HG03558 (cell line): Measurements from ENCODE around the gene ALDH3B2.
"Not testable (repeated sequence)": the region's sequence is repeated elsewhere in the genome, so short reads cannot be mapped to it uniquely, and the experiment has no call there.

Source experiments
- ATAC-seq: cut with Tn5 transposase; IDR thresholded peaks from one replicate; pipeline ENCODE4 v1.9.1; 2021; ENCODE audit warnings: moderate number of reproducible peaks; ENCODE audit not compliant: unreplicated experiment; ENCODE audit errors: extremely low read depth

Gene ALDH3B2

DNA sequence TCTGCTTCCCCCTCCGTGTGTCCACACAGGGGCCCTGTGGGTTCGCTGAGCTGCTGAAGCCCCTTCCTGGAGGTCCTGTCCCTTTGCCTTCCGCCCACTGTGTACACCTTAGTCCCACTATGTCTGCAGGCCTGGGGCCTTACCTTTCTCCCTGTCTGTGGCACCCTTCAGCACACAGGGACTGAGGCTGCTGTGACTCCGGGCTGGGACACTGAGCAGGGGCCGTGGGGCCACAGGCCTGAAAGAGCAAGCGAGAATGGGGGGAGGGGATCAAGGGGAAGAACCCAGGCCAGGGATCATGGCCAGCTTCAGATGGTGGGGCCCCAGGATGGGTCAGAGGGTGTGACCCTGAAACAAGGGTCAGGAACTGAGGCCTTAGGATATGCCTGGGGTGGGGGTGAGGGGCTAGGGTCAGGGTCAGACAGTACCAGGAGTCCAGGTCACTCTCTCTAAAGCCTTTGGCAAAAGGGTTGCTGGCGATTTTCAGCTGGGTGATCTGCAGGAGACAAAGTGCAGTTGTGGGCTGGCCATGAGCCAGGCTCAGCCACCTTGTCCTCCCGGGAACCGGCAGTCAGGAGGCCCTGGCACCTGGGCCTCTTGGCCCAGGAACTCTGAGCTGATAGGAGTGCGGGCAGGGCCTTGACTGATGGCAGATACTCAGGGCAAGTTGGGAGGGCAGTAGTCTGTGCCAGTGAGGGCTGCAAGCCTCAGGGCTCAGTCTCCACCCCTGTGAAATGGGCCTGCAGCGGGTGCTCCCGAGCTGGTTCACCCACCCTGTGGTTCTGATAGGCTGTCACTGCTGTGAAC lies 42.0 kb downstream of the ALDH3B2 start:
- no peak for ATAC-seq

DNA sequence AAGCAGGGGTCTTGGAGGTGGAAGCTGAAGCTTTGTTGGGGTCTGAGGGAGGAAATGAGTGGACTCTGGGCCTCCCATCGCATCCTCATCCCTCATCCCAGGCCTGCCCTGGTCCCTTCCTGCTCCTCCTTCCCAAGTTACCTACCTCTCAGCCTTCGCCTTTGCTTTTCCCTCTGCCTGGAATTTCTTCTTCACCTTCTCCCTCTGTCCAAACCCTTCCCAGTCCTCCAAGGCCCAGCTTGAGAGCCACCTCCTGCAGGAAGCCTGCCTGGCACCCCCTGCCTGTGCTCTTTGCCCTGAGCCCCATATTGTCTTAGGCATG lies 42.6 kb downstream of the ALDH3B2 start:
- ATAC-seq, result no peak

DNA sequence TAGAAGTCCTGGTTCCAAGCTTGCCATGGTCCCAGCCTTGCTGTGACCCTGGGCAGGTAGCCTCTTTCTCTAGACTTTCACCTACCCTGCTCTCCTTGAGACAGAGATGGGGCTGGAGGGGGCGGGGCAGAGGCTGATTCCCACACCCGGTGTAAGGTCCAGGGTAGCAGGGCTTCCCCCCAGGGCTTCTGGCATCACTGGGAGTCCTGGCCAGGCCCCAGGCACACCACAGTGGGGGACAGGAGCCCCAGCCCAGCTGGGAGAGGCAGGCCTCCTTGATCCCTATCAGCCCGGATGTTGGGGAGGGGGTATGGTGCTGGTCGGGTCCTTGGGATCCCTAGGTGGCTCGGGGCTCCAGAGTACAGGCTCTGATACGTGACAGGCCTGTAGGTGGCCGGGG lies 43.0 kb downstream of the ALDH3B2 start:
- ATAC-seq, result no peak

DNA sequence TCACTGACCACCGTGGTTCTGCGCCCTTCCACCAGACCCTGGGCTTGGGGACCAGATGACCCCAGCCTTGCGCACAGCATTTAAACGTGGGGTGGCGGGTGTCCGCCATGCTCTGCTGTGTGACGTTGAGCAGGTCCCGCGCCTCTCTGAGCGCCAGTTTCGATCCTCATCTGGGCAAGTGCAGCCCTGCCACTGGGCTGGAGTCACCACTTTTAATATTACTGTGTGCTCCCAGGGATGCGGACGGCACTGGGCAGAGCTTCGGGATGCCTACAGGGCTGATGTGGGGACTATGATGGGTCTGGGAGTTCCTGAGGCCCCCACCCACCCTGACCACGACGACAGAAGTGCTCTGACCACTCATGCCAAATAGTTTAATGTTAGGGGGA lies 43.5 kb downstream of the ALDH3B2 start:
- ATAC-seq, result no peak

DNA sequence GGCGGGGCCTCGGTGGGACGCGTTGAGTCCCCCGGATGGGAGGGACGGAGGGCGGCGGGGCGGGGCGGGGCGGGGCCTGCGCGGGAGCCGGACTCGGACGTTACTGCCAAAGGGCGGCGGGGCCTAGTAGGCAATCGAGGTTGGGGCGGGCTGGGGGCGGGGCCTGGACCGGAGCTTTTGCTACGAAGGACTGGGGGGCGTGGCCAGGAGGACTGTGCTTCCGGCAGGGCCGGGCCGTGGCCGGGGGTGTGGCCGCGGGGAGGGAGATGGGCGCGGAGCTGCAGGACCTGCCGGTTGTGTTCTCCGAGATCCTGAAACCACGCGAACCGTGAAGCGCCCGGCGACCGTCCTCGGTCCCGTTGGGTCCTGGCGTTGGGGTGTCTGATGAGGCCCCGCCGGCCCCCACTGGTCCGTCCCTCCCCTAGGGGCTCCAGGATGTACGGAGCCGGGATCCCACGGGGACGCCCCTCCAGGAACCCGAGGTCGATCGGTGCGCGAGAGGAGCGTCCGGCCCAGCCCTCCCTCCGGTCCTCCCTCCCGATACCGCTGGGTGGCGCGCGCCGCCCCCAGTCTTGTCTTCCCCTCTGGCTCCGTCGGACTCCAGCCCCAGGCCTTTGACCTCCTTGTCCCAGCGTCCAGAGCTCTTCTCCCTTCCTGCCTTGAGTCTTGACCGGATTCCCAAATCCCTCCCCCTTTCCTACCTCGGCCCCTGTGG lies 44.0 kb downstream of the ALDH3B2 start:
- ATAC-seq, result peak; percentile 32

DNA sequence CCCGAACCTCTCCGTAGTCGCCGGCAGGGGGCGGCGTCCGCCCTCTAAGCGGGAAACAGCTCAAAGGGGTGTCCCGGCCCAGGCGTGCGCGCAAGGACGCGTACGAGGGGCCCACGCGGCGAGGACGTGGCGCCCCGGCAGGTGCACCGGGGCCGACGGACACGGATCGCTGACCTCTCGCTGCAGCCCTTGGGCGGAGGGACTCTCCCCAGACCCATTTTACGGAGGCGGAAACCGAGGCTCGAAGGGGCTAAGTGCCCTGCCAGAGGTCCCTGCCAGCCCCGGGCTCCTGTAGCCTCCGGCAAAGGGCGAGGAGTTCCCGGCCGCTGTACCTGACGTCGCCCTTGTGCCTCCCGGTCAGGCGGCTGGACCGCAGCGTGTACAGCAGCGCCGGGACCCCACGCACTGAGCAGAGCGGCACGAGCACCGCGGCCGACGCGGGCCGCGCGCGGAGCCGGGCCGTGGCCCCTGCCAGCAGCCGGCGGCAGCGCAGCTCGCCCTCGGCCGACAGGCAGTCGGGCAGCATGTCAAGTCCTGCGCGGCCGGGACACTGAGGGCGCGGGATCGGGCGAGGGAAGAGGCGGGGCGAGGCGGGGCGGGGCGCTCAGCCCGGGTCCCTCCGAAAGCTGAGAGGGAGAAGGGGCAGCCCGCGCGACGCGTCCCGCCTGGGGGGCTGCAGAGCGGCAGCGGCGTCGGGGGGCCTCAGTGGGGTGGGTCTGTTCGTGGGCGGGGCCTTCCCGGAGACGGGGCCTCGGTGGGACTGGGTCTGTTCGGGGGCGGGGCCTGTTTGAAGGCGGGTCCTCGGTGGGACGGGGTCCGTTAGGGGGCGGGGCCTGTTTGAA lies 44.8 kb downstream of the ALDH3B2 start, which contains the start of gene NUDT8:
TSS of gene NUDT8 (minus strand) at position 552 of the 842 bp plus-strand sequence. CDS start at position 526, 26 bp downstream.
- ATAC-seq, result no peak

DNA sequence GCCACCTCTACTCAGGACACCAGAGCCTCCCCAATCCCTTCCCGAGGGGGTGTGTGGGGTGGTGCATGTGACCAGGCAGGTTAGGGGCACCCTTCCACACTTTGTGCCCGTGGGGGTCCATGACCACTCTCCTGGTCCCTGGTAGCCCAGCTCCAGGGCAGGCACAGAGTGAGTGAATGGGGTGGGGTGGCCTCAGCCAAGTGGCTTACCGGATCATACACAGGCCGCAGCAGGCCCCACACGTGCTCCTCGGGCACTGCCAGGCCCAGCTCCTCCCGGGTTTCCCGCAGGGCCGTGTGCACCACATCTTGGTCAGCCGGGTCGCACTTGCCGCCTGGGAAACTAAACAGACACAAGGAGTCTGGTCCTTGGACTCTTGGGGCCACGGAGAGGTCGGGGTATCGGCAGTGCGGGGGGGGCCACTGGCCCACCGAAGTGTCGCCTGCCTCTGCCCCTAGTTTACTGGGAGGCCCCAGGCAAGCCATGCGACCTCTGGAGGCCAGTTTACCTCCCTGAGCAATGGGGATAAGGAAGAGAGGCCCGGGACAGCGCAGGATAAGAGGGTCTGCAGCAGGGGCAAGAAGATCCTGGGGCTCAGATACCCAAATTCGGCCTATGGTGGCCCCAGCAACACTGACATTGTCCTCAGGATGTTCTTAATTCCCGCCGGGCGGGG lies 45.6 kb downstream of the ALDH3B2 start:
- ATAC-seq, result no peak

DNA sequence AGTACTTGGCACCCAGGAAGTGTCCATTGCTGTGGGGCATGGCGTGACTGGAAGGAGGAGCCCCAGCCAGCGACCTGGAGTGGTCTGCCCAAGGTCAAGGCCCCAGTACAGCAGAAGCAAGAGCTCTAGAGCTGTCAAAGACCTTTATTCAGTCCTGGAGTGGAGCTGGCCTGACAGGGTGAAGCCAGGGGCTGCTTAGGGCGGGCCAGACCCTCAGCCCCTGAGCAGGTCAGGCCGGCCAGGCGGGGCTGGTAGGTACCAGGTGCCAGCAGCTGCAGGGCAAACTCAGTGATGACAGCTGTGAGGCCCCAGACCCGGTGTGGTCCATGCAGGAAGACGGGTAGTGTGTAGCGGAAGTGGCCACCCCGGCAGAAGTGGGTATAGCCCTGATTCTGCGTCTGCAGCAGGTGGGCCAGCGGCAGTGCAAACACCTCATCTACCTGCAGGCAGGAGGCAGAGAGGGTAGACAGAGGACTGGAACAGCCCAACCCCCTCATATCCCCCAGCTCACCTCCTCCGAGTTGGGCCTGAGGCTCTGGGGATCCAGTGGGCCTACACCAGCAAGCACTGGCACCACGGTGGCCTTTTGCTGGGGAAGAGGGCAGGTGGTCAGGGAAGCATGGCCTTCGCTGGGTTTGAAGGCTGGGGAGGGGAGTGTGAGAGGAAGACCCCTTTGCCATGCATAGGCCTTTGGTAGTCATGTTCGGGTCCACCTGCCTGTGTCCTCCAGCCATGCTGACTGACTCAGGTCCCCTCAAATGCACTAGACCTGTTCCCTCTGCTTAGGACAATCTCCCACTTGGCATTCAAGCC lies 46.4 kb downstream of the ALDH3B2 start:
- ATAC-seq, result no peak

DNA sequence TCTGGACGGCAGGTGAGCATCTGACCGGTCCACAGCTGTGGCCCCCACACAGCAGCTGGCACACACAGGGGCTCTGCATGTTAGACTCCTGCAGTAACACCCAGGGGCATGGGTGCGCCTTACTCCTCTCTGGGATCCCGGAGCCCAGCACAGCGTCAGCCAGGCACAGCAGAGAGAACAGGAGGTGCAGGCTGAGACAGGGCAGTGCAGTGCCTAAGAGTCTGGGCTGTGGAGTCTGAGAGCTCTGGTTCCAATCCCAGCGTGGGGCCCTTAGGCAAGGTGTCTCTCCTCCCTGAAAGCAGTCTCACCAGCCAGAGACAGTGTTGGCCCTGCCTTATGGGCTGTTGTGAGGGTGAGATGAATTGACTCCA lies 47.0 kb downstream of the ALDH3B2 start:
- ATAC-seq, result no peak

DNA sequence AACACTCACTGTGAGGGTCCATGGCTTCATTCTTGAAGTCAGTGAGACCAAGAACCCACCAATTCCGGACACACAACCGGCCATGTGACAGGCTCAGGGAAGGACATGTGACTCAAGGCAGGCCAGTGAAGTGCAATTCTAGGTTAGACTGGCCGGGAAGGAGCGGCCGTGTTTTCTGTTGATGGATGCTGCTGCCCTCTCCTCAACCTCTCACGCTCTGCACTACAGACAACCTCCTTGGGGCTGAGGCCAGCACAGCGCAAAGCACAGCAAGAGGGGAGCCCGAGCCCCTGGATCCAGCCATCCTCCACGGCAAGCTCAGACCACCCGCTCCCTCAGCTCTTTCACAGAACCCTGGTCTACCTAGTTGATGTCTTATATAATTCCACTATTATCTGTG lies 47.5 kb downstream of the ALDH3B2 start:
- no peak for ATAC-seq

DNA sequence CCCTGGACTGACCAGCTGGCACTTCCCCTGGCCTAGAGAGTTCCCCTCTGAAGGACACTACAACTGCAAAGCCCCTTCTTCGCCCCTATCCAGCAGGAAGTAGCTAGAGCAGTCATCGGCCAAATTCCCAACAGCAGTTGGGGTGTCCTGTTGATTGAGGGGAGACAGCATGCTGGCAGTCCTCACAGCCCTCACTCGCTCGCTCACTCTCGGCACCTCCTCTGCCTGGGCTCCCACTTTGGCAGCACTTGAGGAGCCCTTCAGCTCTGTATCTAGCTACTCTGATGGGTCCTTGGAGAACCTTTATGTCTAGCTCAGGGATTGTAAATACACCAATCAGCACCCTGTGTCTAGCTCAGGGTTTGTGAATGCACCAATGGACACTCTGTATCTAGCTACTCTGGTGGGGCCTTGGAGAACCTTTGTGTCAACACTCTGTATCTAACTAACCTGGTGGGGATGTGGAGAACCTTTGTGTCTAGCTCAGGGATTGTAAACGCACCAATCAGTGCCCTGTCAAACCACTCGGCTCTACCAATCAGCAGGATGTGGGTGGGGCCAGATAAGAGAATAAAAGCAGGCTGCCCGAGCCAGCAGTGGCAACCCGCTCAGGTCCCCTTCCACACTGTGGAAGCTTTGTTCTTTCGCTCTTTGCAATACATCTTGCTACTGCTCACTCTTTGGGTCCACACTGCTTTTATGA lies 48.1 kb downstream of the ALDH3B2 start:
- not testable (repeated sequence) for ATAC-seq

DNA sequence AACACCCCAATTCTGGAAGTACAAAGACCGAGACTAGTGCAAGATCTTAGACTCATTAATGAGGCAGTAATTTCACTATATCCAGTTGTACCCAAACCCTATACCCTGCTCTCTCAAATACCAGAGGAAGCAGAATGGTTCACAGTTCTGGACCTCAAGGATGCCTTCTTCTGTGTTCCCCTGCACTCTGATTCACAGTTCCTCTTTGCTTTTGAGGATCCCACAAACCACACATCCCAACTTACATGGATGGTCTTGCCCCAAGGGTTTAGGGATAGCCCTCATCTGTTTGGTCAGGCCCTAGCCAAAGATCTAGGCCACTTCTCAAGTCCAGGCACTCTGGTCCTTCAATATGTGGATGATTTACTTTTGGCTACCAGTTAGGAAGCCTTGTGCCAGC lies 50.6 kb downstream of the ALDH3B2 start:
- ATAC-seq, result not testable (repeated sequence)

DNA sequence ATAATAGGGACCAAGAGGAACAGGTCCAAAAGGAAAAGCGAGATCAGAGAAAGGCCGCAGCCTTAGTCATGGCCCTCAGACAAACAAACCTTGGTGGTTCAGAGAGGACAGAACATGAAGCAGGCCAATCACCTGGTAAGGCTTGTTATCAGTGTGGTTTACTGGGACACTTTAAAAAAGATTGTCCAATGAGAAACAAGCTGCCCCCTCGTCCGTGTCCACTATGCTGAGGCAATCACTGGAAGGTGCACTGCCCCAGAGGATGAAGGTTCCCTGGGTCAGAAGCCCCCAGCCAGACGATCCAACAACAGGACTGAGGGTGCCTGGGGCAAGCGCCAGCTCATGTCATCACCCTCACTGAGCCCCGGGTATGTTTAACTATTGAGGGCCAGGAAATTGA lies 51.5 kb downstream of the ALDH3B2 start:
- ATAC-seq, result not testable (repeated sequence)

DNA sequence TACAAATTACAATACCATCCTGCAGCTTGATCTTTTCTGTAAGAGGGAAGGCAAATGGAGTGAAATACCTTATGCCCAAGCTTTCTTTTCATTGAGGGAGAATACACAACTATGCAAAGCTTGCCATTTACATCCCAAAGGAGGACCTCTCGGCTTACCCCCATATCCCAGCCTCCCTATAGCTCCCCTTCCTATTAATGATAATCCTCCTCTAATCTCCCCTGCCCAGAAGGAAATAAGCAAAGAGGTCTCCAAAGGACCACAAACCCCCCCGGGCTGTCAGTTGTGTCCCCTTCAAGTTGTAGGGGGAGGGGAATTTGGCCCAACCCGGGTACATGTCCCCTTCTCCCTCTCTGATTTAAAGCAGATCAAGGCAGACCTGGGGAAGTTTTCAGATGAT lies 52.5 kb downstream of the ALDH3B2 start:
- not testable (repeated sequence) for ATAC-seq

DNA sequence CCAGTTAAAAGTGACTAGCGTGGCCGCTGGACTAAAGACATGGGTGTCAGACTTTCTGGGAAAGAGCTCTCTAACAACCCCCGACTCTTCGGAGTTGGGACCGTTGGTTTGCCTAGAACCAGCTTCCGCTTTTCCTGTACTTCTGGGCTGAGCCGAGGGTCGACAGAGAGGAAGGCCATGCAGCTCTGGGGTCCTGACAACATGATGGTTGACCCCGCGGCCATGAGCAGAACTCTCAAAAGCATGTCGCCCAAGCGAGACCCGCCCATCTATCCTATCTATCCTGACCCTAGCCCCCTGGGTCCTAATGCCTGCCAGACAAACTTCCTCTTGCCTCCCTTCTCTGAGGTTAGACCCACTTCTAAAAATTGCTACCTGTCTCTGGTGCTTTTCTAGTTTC lies 53.8 kb downstream of the ALDH3B2 start:
- ATAC-seq, result not testable (repeated sequence)

DNA sequence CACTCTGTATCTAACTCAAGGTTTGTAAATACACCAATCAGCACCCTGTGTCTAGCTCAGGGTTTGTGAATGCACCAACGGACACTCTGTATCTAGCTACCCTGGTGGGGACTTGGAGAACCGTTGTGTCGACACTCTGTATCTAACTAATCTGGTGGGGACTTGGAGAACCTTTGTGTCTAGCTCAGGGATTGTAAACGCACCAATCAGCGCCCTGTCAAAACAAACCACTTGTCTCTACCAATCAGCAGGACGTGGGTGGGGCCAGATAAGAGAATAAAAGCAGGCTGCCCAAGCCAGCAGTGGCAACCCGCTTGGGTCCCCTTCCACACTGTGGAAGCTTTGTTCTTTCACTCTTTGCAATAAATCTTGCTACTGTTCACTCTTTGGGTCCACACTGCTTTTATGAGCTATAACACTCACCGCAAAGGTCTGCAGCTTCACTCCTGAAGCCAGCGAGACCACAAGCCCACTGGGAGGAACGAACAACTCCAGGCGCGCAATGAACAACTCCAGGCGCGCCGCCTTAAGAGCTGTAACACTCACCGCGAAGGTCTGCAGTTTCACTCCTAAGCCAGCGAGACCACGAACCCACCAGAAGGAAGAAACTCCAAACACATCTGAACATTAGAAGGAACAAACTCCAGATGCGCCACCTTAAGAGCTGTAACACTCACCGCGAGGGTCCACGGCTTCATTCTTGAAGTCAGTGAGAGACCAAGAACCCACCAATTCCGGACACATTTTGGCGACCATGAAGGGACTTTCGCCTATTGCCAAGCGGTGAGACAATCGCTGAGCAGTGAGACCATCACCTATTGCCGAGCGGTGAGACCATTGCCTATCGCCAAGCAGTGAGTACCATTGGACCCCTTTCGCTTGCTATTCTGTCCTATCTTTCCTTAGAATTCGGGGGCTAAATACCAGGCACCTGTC lies 54.5 kb downstream of the ALDH3B2 start:
- ATAC-seq, result not testable (repeated sequence)

DNA sequence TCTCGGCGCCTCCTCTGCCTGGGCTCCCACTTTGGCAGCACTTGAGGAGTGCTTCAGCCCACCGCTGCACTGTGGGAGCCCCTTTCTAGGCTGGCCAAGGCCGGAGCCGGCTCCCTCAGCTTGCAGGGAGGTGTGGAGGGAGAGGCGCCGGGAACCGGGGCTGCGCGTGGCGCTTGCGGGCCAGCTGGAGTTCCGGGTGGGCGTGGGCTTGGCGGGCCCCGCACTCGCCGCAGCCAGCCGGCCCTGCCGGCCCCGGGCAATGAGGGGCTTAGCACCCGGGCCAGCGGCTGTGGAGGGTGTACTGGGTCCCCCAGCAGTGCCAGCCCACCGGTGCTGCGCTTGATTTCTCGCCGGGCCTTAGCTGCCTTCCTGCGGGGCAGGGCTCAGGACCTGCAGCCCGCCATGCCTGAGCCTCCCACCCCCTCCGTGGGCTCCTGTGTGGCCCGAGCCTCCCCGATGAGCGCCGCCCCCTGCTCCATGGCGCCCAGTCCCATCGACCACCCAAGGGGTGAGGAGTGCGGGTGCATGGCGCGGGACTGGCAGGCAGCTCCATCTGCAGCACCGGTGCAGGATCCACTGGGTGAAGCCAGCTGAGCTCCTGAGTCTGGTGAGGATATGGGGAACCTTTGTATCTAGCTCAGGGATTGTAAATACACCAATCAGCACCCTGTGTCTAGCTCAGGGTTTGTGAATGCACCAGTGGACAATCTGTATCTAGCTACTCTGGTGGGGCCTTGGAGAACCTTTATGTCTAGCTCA lies 55.3 kb downstream of the ALDH3B2 start:
- ATAC-seq, result not testable (repeated sequence)
